Right lung (tissue), 5 donors: ENCODE data around the gene RTL10. TPM values are rescaled to one million over a fixed set of nuclear protein-coding genes. Genes with fewer than 3 reads are reported as not detected.
"Not testable (repeated sequence)": the region's sequence is repeated elsewhere in the genome, so short reads cannot be mapped to it uniquely, and the experiment has no call there.

ENCODE experiments used
- DNase-seq, 2 donors: peaks; one replicate each; pipeline ENCODE4 v3.0.0-alpha.2; 2013
- polyA plus RNA-seq, 5 donors: library from polyadenylated mRNA; unstranded; fragments of 120-200 nt; gene quantifications; one replicate each; pipeline versions ENCODE4 v1.2.1 to v1.2.3, GENCODE V29; 2013; ENCODE audit warnings: inconsistent platforms in 1 of 5, low replicate concordance in 1 of 5; ENCODE audit not compliant: insufficient read length in 5 of 5, insufficient read depth in 1 of 5

The RTL10 gene
- polyA plus RNA-seq, 5 donors = 16.6 to 31.6 (median 29.9) TPM

- DNase-seq = no peak
Observed at GRCh38 chr22:19847345-19847632, 7.4 kb downstream of the RTL10 start.

- no peak for DNase-seq
Observed at GRCh38 chr22:19846620-19847344, 7.9 kb downstream of the RTL10 start.

- DNase-seq = no peak
Observed at GRCh38 chr22:19845054-19845722, 9.5 kb downstream of the RTL10 start.

GRCh38 chr22:19844377-19845053, 10.2 kb downstream of the RTL10 start:
- no peak for DNase-seq

- no peak for DNase-seq
Observed at GRCh38 chr22:19843857-19844376, 10.8 kb downstream of the RTL10 start.

- DNase-seq = no peak
Observed at GRCh38 chr22:19843107-19843856, 11.4 kb downstream of the RTL10 start.

- DNase-seq = no peak
Observed at GRCh38 chr22:19842393-19843106, 12.1 kb downstream of the RTL10 start.

GRCh38 chr22:19841641-19842392, 12.9 kb downstream of the RTL10 start:
- no peak for DNase-seq

- no peak for DNase-seq
Observed at GRCh38 chr22:19840955-19841640, 13.6 kb downstream of the RTL10 start.

- DNase-seq = no peak
Observed at GRCh38 chr22:19840059-19840458, 14.6 kb downstream of the RTL10 start.

GRCh38 chr22:19837915-19838314, 16.8 kb downstream of the RTL10 start:
- no peak for DNase-seq

GRCh38 chr22:19836512-19836911, 18.2 kb downstream of the RTL10 start:
- DNase-seq = no peak

- no peak for DNase-seq
Observed at GRCh38 chr22:19834599-19834998, 20.1 kb downstream of the RTL10 start.

- DNase-seq = not testable (repeated sequence)
Observed at GRCh38 chr22:19833327-19833726, 21.3 kb downstream of the RTL10 start.

- no peak for DNase-seq
Observed at GRCh38 chr22:19832476-19833108, 22.1 kb downstream of the RTL10 start.

GRCh38 chr22:19831979-19832378, 22.7 kb downstream of the RTL10 start:
- DNase-seq = not testable (repeated sequence)

GRCh38 chr22:19831016-19831415, 23.7 kb downstream of the RTL10 start:
- no peak for DNase-seq

- DNase-seq = no peak
Observed at GRCh38 chr22:19828035-19828401, 26.7 kb downstream of the RTL10 start.

GRCh38 chr22:19827341-19828034, 27.2 kb downstream of the RTL10 start:
- no peak for DNase-seq
